Activated CD8-positive, alpha-beta T cell treated with anti-CD3 and anti-CD28 coated beads for 36 hours (primary cell): ENCODE results near the gene KIF17. TPM values are rescaled to one million over a fixed set of nuclear protein-coding genes. Genes with fewer than 3 reads are reported as not detected.

Source experiments
- ATAC-seq: fragments of 200-7000 bp; cut with Tn5 transposase; one replicate; pipeline ENCODE4 v1.10.0; 2021; ENCODE audit warnings: mild to moderate bottlenecking, moderate library complexity
- CTCF ChIA-PET: fragments of 350-600 bp; sonication (Branson Sonifier 250); formaldehyde crosslinking; loops from one replicate; lab custom pipeline; 2021; ENCODE audit warnings: antibody characterized with exemption; lab: Charles Lee
- POLR2A ChIA-PET: fragments of 350-600 bp; sonication (Branson Sonifier 250); formaldehyde crosslinking; loops from one replicate; lab custom pipeline; 2021; ENCODE audit warnings: antibody characterized with exemption; lab: Charles Lee
- DNase-seq: peaks from one replicate; pipeline ENCODE4 v3.0.0-alpha.2; 2020
- H3K27ac Mint-ChIP-seq: one replicate; pipeline ENCODE4 v1.8.0; 2021; ENCODE audit warnings: mild to moderate bottlenecking, mixed read lengths
- H3K27me3 Mint-ChIP-seq: one replicate; pipeline ENCODE4 v1.8.0; 2021; ENCODE audit warnings: mixed read lengths
- H3K36me3 Mint-ChIP-seq: one replicate; pipeline ENCODE4 v1.8.0; 2021; ENCODE audit warnings: low read depth, mixed read lengths
- H3K4me1 Mint-ChIP-seq: one replicate; pipeline ENCODE4 v1.8.0; 2021; ENCODE audit warnings: low read depth, mixed read lengths
- H3K4me3 Mint-ChIP-seq: one replicate; pipeline ENCODE4 v1.8.0; 2021; ENCODE audit warnings: mild to moderate bottlenecking, moderate library complexity, mixed read lengths
- H3K9me3 Mint-ChIP-seq: one replicate; pipeline ENCODE4 v1.8.0; 2021; ENCODE audit warnings: mixed read lengths
- intact Hi-C: fragments of 100-400 bp; cut with micrococcal nuclease; formaldehyde crosslinking; loops from one replicate; pipeline ENCODE4 v1.10.0; 2022
- total RNA-seq, 2 experiments: library from RNA; stranded (reverse); gene quantifications; one replicate each; pipeline ENCODE4 v1.2.3, GENCODE V29; 2021
- TF ChIP-seq, protein P1 (sequence below): fragments of 200-600 bp; IDR thresholded peaks from one replicate; pipeline ENCODE4 v1.8.0; 2022; ENCODE audit warnings: antibody characterized with exemption, mild to moderate bottlenecking

The KIF17 gene
- total RNA-seq, 2 experiments from 2014 or later, result not detected

DNA sequence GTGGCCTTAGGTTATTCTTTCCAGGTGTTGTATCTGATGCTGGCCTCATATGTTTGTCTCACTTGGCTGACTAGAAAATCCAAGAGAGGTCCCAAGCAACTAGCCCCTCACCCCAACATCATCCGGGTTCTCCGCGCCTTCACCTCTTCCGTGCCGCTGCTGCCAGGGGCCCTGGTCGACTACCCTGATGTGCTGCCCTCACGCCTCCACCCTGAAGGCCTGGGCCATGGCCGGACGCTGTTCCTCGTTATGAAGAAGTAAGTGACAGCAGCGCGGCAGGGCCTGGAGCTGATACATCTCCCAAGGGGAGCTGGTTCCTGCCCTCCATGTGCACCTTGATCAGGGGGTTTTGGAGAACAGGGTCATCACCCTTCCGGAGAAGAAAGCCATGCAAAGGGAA is 73.4 kb downstream of the KIF17 start:
- CTCF ChIA-PET, result no interaction called here
- H3K36me3 Mint-ChIP-seq, result peaks cover 7% of the 10 kb centered on the region
- TF ChIP-seq, protein P1, sequence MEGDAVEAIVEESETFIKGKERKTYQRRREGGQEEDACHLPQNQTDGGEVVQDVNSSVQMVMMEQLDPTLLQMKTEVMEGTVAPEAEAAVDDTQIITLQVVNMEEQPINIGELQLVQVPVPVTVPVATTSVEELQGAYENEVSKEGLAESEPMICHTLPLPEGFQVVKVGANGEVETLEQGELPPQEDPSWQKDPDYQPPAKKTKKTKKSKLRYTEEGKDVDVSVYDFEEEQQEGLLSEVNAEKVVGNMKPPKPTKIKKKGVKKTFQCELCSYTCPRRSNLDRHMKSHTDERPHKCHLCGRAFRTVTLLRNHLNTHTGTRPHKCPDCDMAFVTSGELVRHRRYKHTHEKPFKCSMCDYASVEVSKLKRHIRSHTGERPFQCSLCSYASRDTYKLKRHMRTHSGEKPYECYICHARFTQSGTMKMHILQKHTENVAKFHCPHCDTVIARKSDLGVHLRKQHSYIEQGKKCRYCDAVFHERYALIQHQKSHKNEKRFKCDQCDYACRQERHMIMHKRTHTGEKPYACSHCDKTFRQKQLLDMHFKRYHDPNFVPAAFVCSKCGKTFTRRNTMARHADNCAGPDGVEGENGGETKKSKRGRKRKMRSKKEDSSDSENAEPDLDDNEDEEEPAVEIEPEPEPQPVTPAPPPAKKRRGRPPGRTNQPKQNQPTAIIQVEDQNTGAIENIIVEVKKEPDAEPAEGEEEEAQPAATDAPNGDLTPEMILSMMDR, result no peak
- no peak for DNase-seq
- H3K27me3 Mint-ChIP-seq, result no peaks in the 10 kb centered on the region
- intact Hi-C loops, result loop anchor here (5.0 kb wide), 1 partner anchor 122 kb away; no protein-coding TSS in a partner anchor
- H3K27ac Mint-ChIP-seq, result no peak overlapping the region
- POLR2A ChIA-PET, result no interaction called here
- H3K4me3 Mint-ChIP-seq, result no peak overlapping the region
- no peak for ATAC-seq
- no peaks in the 10 kb centered on the region for H3K4me1 Mint-ChIP-seq
- no peaks in the 10 kb centered on the region for H3K9me3 Mint-ChIP-seq

DNA sequence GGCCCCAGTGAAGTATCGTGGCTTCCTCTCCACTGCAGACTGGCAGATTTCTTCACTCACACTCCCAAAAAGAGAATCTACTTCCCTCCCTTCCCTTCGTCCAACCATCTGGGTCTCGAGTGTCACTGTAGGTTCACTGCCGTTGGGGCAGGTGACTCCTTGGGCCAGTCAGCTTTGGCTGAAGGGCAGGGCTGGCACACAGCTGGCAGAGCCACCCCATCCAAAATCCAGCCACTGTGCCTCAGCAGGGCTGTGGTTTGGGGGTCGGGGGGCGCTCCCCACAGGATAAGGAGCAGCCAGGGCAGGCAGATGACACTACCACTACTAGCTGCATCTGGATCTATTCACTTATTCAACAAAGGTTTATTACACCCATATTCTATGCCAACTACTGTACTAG is 74.7 kb downstream of the KIF17 start:
- no peaks in the 10 kb centered on the region for H3K36me3 Mint-ChIP-seq
- POLR2A ChIA-PET, result interaction anchor here (1.2 kb wide), 1 partner anchor 17 kb away, joined by 5 read pairs; the partner anchor contains the start of gene DDOST
- CTCF ChIA-PET, result interaction anchor here (0.9 to 1.2 kb wide), 2 partner anchors 9 to 53 kb away, joined by 3 to 4 read pairs; no protein-coding TSS in a partner anchor
- TF ChIP-seq, protein P1, result no peak
- intact Hi-C loops, result loop anchor here (5.0 kb wide), 1 partner anchor 121 kb away; no protein-coding TSS in a partner anchor
- H3K4me3 Mint-ChIP-seq, result no peak overlapping the region
- ATAC-seq, result no peak
- DNase-seq, result no peak
- no peaks in the 10 kb centered on the region for H3K4me1 Mint-ChIP-seq
- no peak overlapping the region for H3K27ac Mint-ChIP-seq
- no peaks in the 10 kb centered on the region for H3K27me3 Mint-ChIP-seq
- no peaks in the 10 kb centered on the region for H3K9me3 Mint-ChIP-seq

DNA sequence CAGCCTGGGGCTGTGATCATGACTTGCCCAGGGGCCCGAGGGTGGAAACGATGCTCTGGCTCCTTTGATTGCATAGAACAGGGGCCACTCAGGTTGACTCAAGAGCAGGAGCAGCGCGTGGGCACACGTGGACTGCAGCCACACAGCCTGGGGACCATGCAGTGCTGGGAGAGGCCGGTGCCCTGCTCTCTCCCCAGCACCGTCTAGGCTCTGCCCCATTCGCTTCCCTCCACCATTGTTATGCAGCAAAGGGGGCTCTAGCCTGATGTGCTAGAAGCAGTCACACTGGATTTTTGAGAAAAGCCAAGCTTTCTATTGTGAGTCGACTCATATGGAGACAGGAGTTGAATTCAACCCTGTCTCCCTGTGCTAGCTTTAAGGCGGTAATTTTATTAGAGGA is 75.8 kb downstream of the KIF17 start:
- TF ChIP-seq, protein P1, result no peak
- intact Hi-C loops, result loop anchor here (5.0 kb wide), 1 partner anchor 120 kb away; no protein-coding TSS in a partner anchor
- ATAC-seq (no peak), DNase-seq (no peak)
- H3K9me3 Mint-ChIP-seq, result no peaks in the 10 kb centered on the region
- no peaks in the 10 kb centered on the region for H3K27me3 Mint-ChIP-seq
- CTCF ChIA-PET, result interaction anchor here (1.2 to 2.2 kb wide), 3 partner anchors 10 to 119 kb away, joined by 3 to 8 read pairs (median 8); no protein-coding TSS in a partner anchor
- no peaks in the 10 kb centered on the region for H3K36me3 Mint-ChIP-seq
- no peak overlapping the region for H3K27ac Mint-ChIP-seq
- H3K4me1 Mint-ChIP-seq, result no peaks in the 10 kb centered on the region
- no peak overlapping the region for H3K4me3 Mint-ChIP-seq
- POLR2A ChIA-PET, result interaction anchor here (0.7 kb wide), 1 partner anchor 19 kb away, joined by 4 read pairs; the partner anchor contains the start of gene DDOST

DNA sequence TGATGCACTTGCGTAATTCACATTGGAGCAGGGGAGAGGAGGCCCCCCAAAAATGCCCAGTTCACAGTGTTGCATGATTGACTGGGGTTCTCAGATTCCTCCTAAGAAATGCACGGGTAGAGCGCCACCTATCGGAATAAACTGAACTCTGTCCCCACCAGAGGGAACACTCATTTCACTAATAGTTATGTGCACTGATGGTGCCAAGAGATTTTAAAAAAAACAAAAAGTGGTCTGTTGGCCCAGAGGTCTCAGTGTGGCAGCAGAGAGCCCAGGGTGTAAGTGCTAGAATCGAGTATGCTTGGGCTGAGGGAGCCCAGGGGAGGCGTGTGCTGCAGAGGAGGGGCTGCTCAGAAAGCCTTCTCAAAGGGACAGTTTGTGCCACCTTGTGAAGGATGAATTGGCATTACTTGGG is 77.6 kb downstream of the KIF17 start:
- ChIA-PET CTCF (interaction anchor here (1.0 to 3.5 kb wide), 7 partner anchors 10 to 134 kb away, joined by 3 to 22 read pairs (median 9); partner anchors contain the start of gene DDOST), POLR2A (interaction anchor here (1.0 to 1.2 kb wide), 2 partner anchors 21 to 140 kb away, joined by 3 to 4 read pairs; partner anchors contain the start of gene DDOST)
- ATAC-seq, result peak; percentile 90
- Mint-ChIP-seq H3K36me3 (no peaks in the 10 kb centered on the region), H3K27me3 (no peaks in the 10 kb centered on the region), H3K27ac (no peak overlapping the region), H3K9me3 (no peaks in the 10 kb centered on the region), H3K4me3 (no peak overlapping the region), H3K4me1 (no peaks in the 10 kb centered on the region)
- DNase-seq, result peak; percentile 79
- intact Hi-C loops, result loop anchor here (5.0 kb wide), 1 partner anchor 118 kb away; no protein-coding TSS in a partner anchor
- TF ChIP-seq, protein P1, result peak; percentile 80

DNA sequence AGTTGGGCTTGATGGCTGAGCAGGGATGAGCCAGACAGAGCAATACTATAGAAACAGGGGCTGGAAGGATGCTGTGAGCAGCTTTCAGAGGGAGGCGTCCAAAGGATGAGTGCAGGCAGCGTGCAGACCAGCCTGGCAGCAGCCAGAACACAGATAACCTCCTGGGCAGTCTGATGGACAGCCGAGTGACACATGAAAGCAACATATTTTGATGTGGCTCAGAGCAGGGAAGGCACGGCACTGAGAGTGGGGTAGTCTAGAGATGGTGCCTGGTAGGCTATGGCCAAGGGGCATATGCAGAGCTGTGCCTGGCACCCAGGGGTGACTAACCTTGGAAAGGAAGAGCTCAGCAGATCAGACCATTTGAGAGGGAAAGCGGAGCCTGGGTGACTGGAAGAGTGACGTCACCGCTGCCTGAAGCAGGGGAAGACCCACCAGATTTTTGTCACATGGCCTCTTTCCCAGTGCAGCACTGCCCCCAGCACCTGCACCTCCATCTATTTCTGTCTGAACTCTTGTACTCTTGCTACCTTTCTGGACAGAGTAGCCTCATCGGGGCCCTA is 80.9 kb downstream of the KIF17 start:
- no peaks in the 10 kb centered on the region for H3K27me3 Mint-ChIP-seq
- no peak overlapping the region for H3K27ac Mint-ChIP-seq
- H3K4me3 Mint-ChIP-seq, result no peak overlapping the region
- no peak for DNase-seq
- H3K4me1 Mint-ChIP-seq, result peaks cover 11% of the 10 kb centered on the region
- H3K36me3 Mint-ChIP-seq, result no peaks in the 10 kb centered on the region
- ChIA-PET POLR2A (no interaction called here), CTCF (interaction anchor here (0.6 to 1.4 kb wide), 2 partner anchors 13 to 338 kb away, joined by 3 to 4 read pairs; no protein-coding TSS in a partner anchor)
- TF ChIP-seq, protein P1, result no peak
- no peaks in the 10 kb centered on the region for H3K9me3 Mint-ChIP-seq
- ATAC-seq, result no peak
- intact Hi-C loops, result no loop called here
